ENCODE measurements around the gene WDR1.
A peak's percentile ranks its signal among the peaks of the same experiment; 100 is the strongest.

The WDR1 gene

GRCh38 chr4:10117359-10118047 lies 904 bp upstream of the WDR1 start:
- no peak for TF ChIP-seq CTCF (IDR thresholded peaks at IDR 0.05; ENCODE audit: extremely low read depth, missing control alignments)
- DNase-seq (ENCODE audit: low spot score), result no peak

GRCh38 chr4:10115797-10116568 lies 616 bp downstream of the WDR1 start:
- TF ChIP-seq CTCF (IDR thresholded peaks at IDR 0.05; ENCODE audit: extremely low read depth, missing control alignments), result no peak
- peak; percentile 80 for DNase-seq (ENCODE audit: low spot score)

- no peak for DNase-seq (ENCODE audit: low spot score)
- no peak for TF ChIP-seq CTCF (IDR thresholded peaks at IDR 0.05; ENCODE audit: extremely low read depth, missing control alignments)
Measured at GRCh38 chr4:10115271-10115796, 1.3 kb downstream of the WDR1 start.

DNA sequence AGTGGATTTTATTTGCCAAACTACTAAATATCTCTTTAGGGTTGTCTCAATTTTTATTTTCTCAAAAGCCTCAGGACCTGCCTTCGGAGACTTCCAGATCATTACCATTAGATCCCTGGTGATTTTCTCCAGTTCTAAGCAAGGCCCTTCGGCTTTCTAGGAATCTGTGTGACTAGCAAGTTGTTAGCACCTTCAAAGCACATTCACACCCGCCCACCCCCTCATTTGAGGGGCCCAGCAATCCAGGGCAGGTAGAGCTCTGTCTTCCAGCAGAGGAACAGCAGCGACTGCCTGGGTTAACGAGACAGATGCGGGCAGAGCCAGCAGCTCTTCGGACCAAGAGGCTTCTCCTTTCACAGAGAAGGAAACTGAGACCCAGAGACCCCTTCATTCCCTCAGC lies 2.0 kb downstream of the WDR1 start:
- no peak for DNase-seq (ENCODE audit: low spot score)
- no peak for TF ChIP-seq CTCF (IDR thresholded peaks at IDR 0.05; ENCODE audit: extremely low read depth, missing control alignments)

GRCh38 chr4:10114147-10114546 lies 2.5 kb downstream of the WDR1 start:
- TF ChIP-seq CTCF (IDR thresholded peaks at IDR 0.05; ENCODE audit: extremely low read depth, missing control alignments), result no peak

DNA sequence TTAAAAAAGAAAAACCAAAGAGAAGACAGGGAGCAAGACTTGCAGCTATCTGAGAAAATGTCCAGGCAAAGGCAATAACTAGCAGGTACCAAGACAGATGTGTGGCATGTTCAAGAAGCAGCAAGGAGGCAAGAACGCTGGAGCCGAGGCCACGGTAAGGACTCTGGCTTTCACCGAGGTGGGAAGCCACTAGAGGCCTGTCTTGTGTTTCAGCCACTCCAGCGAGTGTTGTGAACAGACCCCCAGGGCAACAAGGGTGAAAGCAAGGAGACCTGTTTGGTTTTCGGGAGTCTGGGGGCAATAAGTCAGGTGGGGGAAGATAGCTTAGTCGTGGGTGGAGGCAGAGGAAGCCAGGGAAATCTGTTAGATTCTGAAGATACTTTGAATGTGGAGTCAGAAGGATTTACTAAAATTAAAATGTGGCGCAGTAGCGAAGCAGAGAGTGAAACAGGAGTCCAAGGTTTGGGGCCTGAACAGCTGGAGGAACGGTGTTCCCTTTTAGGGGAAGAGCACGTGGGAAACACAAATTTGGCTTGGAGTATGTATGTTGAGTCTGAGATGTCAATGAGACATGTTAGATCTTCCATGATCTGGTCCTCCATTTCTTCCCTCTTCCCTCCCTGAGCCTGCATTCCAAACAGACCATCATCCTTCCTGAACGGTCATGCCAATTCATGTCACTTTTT lies 3.1 kb downstream of the WDR1 start:
- TF ChIP-seq CTCF (IDR thresholded peaks at IDR 0.05; ENCODE audit: extremely low read depth, missing control alignments), result no peak
- no peak for DNase-seq (ENCODE audit: low spot score)

More at GRCh38 chr4:10114147-10114546, 2.5 kb downstream of the WDR1 start:
- DNase-seq (ENCODE audit: low spot score), result no peak
